Keratinocyte (primary cell): Measurements from ENCODE around the gene MGAT5.

Source experiments
- CTCF ChIP-seq, 3 experiments: IDR thresholded peaks in 1 of 3; conservative IDR thresholded peaks in 1 of 3; optimal IDR thresholded peaks in 1 of 3; 2 replicates in 2 of 3; 3 replicates in 1 of 3; pipeline versions ENCODE3 to v1.5.1; 2011; ENCODE audit warnings: low read length in 3 of 3, mild to moderate bottlenecking in 3 of 3, moderate library complexity in 2 of 3, control low read depth in 1 of 3, inconsistent platforms in 1 of 3; ENCODE audit not compliant: insufficient read depth in 2 of 3; ENCODE audit errors: extremely low read depth in 1 of 3
- EZH2 ChIP-seq: IDR thresholded peaks from one replicate; pipeline ENCODE4 v1.6.1; 2012; ENCODE audit warnings: inconsistent platforms, mild to moderate bottlenecking, low read length, moderate library complexity

- TF ChIP-seq CTCF (optimal IDR thresholded peaks at IDR 0.05 in 1 of 3, IDR thresholded peaks at IDR 0.05 in 1 of 3, conservative IDR thresholded peaks at IDR 0.05 in 1 of 3; ENCODE audit: extremely low read depth in 1 of 3, insufficient read depth in 2 of 3, low read length in 3 of 3) (no peak), EZH2 (no peak)
Observed at GRCh38 chr2:134250840-134251461, 2.9 kb upstream of the MGAT5 start.
